Measurements from ENCODE around the gene SERPINA10. TPM values are rescaled to one million over a fixed set of nuclear protein-coding genes. Genes with fewer than 3 reads are reported as not detected.
"Not testable (repeated sequence)": the region's sequence is repeated elsewhere in the genome, so short reads cannot be mapped to it uniquely, and the experiment has no call there.

SERPINA10 gene
- total RNA-seq, 1 donor from 2014 or later: not detected

DNA sequence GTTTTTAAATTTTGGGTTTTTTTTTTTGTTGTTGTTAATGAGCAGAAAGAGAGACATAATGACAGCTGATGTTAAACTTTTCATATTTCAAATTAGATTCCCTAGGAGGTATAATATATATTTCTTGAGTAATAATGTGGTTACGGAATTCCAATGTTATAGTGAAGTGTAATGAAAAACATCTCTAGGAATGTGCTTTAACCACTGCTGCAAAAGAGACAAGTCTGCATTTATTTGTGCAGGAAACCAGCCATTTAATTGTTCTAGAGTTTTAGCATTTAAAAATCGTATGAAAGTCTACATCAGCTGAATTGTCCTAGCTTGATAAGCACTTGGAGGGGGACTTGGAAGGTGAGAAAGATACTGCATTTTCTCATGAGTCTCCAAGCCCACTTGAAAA lies 14.3 kb downstream of the SERPINA10 start:
- Mint-ChIP-seq H3K36me3 (ENCODE audit: low read depth) (no peaks in the 10 kb centered on the region), H3K9me3 (no peaks in the 10 kb centered on the region), H3K4me1 (no peaks in the 10 kb centered on the region), H3K4me3 (no peak overlapping the region), H3K27me3 (ENCODE audit: low read depth) (no peaks in the 10 kb centered on the region), H3K27ac (ENCODE audit: unreplicated experiment) (no peak overlapping the region)
- no peak for DNase-seq (ENCODE audit: low read depth, low spot score)
- no peak for TF ChIP-seq CTCF (conservative IDR thresholded peaks at IDR 0.05)

GRCh38 chr14:94276898-94277561 lies 16.0 kb downstream of the SERPINA10 start:
- H3K36me3 Mint-ChIP-seq (ENCODE audit: low read depth); H3K4me1 Mint-ChIP-seq; H3K27ac Mint-ChIP-seq (ENCODE audit: unreplicated experiment); DNase-seq (ENCODE audit: low read depth, low spot score); H3K4me3 Mint-ChIP-seq; H3K9me3 Mint-ChIP-seq; H3K27me3 Mint-ChIP-seq (ENCODE audit: low read depth): not testable (repeated sequence)

GRCh38 chr14:94269156-94269555 lies 23.9 kb downstream of the SERPINA10 start:
- Mint-ChIP-seq H3K9me3 (peaks cover 3% of the 10 kb centered on the region), H3K36me3 (ENCODE audit: low read depth) (no peaks in the 10 kb centered on the region), H3K4me3 (no peak overlapping the region), H3K4me1 (peaks cover 5% of the 10 kb centered on the region), H3K27ac (ENCODE audit: unreplicated experiment) (no peak overlapping the region), H3K27me3 (ENCODE audit: low read depth) (no peaks in the 10 kb centered on the region)
- TF ChIP-seq CTCF (conservative IDR thresholded peaks at IDR 0.05): no peak
- DNase-seq (ENCODE audit: low read depth, low spot score): no peak

DNA sequence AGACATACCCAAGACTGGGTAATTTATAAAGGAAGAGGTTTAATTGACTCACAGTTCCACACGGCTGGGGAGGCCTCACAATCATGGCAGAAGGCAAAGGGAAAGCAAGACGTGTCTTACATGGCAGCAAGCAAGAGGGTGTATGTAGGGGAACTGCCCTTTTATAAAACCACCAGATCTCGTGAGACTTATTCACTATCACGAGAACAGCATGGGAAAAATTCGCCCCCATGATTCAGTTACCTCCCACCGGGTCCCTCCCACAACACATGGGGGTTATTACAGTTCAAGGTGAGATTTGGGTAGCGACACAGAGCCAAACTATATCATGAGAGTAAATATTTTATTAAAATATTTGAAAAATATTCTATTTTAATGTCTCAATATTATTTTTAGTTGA lies 24.5 kb downstream of the SERPINA10 start:
- not testable (repeated sequence) for H3K27me3 Mint-ChIP-seq (ENCODE audit: low read depth); DNase-seq (ENCODE audit: low read depth, low spot score); H3K4me3 Mint-ChIP-seq; H3K27ac Mint-ChIP-seq (ENCODE audit: unreplicated experiment); H3K4me1 Mint-ChIP-seq; H3K36me3 Mint-ChIP-seq (ENCODE audit: low read depth); H3K9me3 Mint-ChIP-seq

DNA sequence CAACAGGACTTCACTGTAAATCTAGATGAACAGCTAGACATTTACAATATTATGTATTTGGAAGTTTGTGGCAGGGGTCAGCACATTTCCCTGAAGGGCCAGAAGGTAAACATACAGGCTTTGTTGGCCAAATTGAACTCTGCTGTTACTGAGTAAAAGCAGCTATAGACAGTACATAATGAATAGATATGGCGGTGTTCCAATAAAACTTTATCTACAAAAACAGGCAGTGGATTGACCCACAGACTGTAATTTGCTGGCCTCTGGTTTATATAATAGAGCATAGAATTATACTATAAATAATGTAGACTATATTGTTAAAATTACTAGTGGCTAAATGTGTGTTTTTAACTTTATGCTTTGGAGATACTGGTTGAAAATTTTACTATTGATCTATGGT lies 25.7 kb downstream of the SERPINA10 start:
- H3K27me3 Mint-ChIP-seq (ENCODE audit: low read depth): no peaks in the 10 kb centered on the region
- no peak overlapping the region for H3K4me3 Mint-ChIP-seq
- peaks cover 5% of the 10 kb centered on the region for H3K36me3 Mint-ChIP-seq (ENCODE audit: low read depth)
- TF ChIP-seq CTCF (conservative IDR thresholded peaks at IDR 0.05): no peak
- H3K4me1 Mint-ChIP-seq: peaks cover 5% of the 10 kb centered on the region
- no peak overlapping the region for H3K27ac Mint-ChIP-seq (ENCODE audit: unreplicated experiment)
- no peak for DNase-seq (ENCODE audit: low read depth, low spot score)
- H3K9me3 Mint-ChIP-seq: peaks cover 14% of the 10 kb centered on the region

GRCh38 chr14:94264195-94264594 lies 28.9 kb downstream of the SERPINA10 start:
- H3K9me3 Mint-ChIP-seq: peaks cover 21% of the 10 kb centered on the region
- not testable (repeated sequence) for H3K27me3 Mint-ChIP-seq (ENCODE audit: low read depth); H3K4me1 Mint-ChIP-seq; H3K4me3 Mint-ChIP-seq; H3K36me3 Mint-ChIP-seq (ENCODE audit: low read depth); H3K27ac Mint-ChIP-seq (ENCODE audit: unreplicated experiment); DNase-seq (ENCODE audit: low read depth, low spot score)

DNA sequence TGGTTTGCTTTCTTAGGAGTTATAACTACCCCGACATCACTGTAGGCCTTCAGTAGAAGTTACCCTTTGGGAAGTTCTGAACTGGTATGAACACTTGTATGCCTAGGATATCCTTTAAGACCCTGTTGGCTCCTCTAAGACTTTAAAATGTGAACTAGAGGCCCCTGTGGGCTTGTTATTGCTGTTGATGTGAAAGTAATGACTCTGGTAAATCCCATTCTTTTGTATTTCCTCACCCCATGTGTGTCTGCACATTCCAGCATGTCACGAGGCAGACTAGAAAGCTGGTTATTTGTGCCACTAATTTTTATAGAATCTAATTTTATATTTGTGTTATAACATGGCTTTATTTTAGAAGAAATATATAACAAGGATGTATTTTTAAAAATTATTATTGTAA lies 48.9 kb downstream of the SERPINA10 start:
- TF ChIP-seq CTCF (conservative IDR thresholded peaks at IDR 0.05): no peak
- H3K27me3 Mint-ChIP-seq (ENCODE audit: low read depth): no peaks in the 10 kb centered on the region
- H3K4me1 Mint-ChIP-seq: no peaks in the 10 kb centered on the region
- no peak overlapping the region for H3K27ac Mint-ChIP-seq (ENCODE audit: unreplicated experiment)
- DNase-seq (ENCODE audit: low read depth, low spot score): no peak
- H3K36me3 Mint-ChIP-seq (ENCODE audit: low read depth): peaks cover 4% of the 10 kb centered on the region
- H3K4me3 Mint-ChIP-seq: no peak overlapping the region
- no peaks in the 10 kb centered on the region for H3K9me3 Mint-ChIP-seq

All from neural crest cell (in vitro differentiated cells).